Measurements from ENCODE around the gene HLF.

DNA sequence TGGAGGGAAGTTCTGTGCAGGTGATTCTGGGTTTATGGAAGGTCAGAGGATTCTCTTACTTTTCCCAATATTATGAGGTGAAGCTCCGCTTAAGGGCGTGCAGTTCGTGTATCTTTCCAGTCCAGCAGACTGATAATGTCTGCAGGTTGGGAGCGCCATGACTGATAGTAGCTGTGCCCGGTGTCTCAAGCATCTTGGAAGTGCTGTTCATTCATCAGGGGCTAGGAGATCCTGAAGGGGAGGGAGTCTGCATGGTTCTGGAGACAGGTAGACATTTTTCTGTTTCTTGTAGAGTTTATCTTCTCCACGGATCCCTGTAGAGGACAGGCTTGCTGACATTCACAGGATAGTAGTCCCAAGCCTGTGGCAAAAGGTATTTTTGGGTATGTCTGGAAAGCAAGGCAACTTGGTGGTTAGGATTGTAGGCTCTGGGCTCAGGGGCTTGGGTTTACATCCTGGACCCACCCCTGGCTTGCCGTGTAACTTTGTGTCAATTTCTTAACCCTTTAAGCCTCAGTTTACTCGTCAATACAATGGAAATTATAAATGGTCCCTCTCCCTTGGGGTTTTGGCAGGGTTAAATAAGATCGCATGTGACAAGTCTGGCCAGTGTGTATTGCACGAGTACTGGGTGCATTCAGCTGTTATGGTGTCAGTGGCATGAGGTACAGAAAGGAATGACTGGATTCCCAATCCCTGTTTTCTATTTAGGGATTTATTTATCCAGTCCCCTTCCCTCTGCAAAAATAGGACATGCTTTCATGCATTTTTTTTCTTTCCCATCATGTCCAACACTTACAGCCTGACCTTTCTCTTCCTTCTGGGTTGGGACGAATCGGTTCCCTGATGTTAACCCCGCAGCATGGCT, 8.2 kb downstream of the HLF start:
- TF ChIP-seq, protein P1, sequence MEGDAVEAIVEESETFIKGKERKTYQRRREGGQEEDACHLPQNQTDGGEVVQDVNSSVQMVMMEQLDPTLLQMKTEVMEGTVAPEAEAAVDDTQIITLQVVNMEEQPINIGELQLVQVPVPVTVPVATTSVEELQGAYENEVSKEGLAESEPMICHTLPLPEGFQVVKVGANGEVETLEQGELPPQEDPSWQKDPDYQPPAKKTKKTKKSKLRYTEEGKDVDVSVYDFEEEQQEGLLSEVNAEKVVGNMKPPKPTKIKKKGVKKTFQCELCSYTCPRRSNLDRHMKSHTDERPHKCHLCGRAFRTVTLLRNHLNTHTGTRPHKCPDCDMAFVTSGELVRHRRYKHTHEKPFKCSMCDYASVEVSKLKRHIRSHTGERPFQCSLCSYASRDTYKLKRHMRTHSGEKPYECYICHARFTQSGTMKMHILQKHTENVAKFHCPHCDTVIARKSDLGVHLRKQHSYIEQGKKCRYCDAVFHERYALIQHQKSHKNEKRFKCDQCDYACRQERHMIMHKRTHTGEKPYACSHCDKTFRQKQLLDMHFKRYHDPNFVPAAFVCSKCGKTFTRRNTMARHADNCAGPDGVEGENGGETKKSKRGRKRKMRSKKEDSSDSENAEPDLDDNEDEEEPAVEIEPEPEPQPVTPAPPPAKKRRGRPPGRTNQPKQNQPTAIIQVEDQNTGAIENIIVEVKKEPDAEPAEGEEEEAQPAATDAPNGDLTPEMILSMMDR (IDR thresholded peaks at IDR 0.05) = no peak
- TF ChIP-seq, protein P2, sequence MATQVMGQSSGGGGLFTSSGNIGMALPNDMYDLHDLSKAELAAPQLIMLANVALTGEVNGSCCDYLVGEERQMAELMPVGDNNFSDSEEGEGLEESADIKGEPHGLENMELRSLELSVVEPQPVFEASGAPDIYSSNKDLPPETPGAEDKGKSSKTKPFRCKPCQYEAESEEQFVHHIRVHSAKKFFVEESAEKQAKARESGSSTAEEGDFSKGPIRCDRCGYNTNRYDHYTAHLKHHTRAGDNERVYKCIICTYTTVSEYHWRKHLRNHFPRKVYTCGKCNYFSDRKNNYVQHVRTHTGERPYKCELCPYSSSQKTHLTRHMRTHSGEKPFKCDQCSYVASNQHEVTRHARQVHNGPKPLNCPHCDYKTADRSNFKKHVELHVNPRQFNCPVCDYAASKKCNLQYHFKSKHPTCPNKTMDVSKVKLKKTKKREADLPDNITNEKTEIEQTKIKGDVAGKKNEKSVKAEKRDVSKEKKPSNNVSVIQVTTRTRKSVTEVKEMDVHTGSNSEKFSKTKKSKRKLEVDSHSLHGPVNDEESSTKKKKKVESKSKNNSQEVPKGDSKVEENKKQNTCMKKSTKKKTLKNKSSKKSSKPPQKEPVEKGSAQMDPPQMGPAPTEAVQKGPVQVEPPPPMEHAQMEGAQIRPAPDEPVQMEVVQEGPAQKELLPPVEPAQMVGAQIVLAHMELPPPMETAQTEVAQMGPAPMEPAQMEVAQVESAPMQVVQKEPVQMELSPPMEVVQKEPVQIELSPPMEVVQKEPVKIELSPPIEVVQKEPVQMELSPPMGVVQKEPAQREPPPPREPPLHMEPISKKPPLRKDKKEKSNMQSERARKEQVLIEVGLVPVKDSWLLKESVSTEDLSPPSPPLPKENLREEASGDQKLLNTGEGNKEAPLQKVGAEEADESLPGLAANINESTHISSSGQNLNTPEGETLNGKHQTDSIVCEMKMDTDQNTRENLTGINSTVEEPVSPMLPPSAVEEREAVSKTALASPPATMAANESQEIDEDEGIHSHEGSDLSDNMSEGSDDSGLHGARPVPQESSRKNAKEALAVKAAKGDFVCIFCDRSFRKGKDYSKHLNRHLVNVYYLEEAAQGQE (IDR thresholded peaks at IDR 0.05; ENCODE audit: insufficient read depth in 1 of 2, low read depth in 2 of 2, low read length in 1 of 2) = no peak
- no peak for TF ChIP-seq TCF7L2 (IDR thresholded peaks at IDR 0.05; ENCODE audit: low read depth, low read length)

Measured in Panc1 (cell line).